HG02571 (cell line): Measurements from ENCODE around the gene ITIH6.
"Not testable (repeated sequence)": the region's sequence is repeated elsewhere in the genome, so short reads cannot be mapped to it uniquely, and the experiment has no call there.

Source experiments
- ATAC-seq: cut with Tn5 transposase; IDR thresholded peaks from one replicate; pipeline ENCODE4 v1.9.1; 2021; ENCODE audit warnings: mild to moderate bottlenecking, moderate library complexity; ENCODE audit not compliant: unreplicated experiment

Gene ITIH6

DNA sequence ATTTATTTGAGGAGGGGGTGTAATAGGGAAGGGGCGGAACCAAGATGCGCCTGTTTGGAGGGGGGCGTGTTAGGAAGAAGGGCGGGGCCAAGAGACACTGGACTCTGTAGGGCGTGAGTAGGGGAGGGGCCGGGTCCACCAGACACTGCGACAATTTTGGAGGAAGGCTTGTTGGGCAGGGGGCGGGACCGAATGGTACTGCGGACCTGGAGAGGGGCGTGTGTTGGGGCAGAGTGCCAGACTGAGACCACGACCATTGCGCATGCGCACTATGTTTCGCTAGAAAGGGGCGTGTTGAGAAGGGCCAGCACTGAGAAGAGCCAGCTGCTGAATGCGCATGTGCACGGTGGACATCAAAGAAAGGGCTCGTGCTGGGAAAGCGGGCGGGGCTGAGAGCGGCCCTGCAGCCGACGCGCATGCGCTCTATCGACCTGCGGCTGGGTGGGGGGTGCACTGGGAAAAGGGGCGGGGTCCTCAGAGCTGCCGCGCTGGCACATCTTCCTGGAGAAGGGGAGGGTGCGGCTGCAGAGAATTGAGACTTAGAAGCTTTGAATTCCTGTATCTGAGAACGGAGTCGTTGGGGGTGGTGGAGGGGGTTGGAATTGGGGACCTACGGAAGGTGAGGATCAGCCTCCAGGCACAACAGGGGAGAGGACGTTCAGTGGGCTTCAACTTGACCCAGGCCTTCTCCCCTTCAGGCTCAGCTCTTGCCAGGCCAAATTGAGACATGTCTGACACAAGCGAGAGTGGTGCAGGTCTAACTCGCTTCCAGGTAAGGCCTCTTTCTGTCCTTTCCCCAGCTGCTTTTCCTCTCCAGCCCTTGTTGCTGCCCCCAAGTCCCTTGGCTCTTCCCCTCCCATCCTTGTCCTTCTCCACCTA lies 10.8 kb upstream of the ITIH6 start:
- peak; percentile 79 for ATAC-seq

DNA sequence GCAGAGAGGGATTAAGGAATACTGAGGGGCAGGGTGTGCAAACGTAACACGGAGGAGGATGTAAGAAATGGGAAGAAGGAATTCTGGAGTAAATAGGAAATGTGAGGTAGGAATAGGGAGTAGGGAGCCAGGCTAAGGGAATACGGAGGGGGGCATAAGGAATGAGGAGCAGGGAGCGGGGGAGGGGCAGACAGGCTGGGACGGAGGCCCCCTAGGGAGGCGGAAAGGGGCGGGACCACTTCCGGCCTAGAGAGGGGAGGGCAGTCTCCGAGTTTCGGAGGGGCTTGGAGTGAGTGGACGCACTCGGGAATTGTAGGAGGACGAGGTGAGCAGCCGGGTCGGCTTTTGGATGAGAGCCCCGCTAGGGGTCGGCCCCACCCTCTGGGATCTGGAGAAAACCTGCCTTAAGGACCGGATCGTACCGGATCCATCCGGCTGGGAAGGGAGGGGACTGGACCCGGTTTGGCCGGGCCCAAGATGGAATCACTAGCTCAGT lies 10.1 kb upstream of the ITIH6 start:
- peak; percentile 37 for ATAC-seq

DNA sequence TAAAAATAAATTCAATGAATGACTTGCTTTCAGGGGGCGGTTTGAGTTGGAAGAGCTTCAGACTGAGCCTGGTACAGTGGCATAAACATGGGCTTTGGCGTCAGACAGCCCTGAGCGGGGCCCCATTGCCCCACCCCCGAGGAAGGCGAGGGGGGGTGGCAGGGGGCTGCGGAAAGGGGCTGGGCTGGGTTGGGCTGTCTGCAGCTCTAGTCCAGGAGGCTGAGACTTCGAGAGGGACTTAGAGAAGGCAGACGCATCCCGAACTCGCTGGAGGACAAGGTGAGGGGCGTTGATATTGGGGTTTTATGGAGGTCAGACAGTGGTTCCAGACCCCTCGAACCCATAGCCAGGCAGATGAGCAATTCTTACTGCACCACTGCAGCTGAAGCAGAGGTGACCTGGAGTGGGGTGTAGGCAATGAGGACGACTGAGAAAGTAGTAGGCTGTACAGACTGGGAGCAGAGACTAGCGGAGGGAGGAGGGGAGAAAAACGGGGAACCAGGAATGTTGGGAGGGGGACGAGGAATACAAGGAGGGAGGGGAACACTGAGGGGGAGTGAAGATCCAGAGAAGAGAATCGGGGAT lies 9.6 kb upstream of the ITIH6 start, which contains the start of gene MAGED2:
MAGED2 (plus strand) TSS at position 222 of the 585 bp plus-strand sequence. CDS start 1,587 bp downstream, outside the sequence.
- ATAC-seq, result no peak

DNA sequence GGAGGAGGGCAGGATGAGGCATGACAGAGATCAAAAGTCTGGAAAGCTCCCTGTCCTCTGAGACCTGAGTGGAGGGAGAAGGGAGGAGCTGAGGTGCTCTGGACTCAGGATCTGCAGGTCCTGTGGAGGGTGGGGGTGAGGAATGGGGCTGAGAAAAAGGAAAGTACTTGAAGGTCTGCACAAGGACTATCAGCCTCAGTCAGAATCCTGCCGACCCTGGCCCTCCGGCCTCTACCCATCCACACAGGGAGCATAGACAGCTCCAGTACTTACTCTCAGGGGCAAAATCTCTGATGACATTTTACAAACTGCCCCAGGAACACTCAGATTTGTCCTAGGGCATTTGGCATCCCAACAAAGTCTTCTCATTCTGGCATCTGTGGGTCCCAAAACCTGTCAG lies 991 bp upstream of the ITIH6 start:
- ATAC-seq, result no peak

DNA sequence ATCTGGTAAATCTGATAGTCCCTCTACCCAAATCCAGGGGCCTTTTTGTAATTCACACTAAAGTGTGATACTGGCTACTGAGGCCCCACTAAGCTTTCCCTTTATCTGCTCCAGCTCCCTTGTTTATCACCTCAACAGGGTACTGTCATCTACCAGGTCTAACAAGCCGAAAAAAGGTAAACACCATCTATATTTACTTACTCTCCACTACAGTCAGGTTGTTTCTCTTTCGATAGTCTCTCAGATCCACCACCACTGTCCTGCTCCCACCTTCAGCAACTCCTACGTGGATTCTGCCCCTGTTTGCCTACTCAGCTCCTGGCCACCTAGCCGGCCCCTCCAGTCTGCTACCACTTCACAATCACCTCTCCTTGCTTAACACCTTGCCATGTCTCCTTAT lies 3.3 kb downstream of the ITIH6 start:
- no peak for ATAC-seq

DNA sequence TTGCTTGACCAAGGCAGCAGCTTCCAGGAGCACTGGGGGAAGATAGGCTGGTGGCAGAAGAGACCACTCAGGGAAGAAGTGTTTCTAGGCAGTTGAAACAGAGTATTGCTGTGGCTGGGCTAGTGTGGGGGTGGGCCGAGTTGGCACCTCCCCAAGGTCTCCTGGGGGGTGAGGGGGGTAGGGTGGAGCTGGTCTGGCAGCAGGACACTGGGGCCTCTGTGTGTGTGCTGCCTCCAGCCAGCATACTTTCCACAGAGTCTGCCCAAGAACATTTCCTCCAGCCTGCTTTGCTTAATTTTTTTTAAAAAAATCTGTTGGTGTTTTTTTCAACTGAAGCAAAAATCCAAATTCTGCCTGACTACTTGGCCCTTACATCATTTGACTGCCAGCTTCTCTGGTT lies 4.0 kb downstream of the ITIH6 start:
- no peak for ATAC-seq

DNA sequence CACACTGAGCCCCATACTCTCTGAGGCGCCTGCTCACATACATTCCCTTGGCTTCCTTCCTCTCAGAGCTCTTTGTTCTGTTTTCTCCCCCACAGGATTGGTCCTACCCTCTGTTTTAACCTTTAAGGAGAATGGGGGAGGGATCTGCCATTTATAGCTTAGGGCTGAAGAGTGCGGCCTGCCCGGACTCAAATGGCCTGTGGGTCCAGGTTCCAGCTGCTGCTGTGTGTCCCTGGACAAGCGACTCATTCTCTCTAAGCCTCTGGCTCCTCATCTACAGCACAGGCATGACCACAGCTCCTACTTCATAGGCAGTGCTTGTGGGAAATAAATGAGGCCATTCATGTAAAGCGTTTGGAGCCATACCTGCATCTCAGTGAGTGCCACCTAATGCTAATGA lies 8.7 kb downstream of the ITIH6 start:
- not testable (repeated sequence) for ATAC-seq

DNA sequence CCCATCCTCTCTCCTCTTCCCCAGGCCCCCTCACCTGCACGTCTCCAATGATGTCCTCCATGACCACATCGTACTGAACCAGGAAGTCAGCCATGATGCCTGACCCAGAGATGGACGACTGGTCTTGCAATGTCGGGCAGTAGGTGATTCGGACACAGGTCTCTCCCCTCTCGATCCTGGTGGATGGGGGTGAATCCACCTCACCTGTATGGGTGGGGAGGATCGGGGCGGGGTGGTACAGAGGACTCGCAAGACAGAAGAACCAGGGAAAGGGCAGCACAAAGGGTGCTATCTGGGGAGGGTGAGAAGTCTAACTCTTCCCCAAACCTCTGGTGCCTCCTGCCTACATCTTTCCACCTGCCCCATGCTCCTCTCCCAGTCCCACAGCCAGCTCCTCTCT lies 9.6 kb downstream of the ITIH6 start:
- ATAC-seq, result no peak

DNA sequence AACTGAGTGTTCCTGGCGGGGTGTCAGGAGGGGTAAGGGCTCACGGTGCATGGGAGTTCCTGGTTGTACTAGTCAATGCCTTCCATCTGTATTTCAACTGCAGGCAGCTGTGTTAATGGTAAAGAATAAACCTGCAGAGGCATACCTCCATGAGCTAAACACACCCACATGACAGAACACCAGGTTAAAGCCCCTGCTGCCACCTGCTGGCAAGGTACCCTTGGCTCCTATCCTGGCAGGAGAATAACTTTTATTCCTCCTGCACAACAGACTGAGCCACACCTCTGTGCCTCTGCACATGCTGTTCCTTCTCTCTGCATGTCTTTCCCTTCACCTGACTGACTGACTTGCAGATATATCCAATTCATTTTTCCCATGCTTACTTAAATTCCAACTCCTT lies 11.1 kb downstream of the ITIH6 start:
- no peak for ATAC-seq

DNA sequence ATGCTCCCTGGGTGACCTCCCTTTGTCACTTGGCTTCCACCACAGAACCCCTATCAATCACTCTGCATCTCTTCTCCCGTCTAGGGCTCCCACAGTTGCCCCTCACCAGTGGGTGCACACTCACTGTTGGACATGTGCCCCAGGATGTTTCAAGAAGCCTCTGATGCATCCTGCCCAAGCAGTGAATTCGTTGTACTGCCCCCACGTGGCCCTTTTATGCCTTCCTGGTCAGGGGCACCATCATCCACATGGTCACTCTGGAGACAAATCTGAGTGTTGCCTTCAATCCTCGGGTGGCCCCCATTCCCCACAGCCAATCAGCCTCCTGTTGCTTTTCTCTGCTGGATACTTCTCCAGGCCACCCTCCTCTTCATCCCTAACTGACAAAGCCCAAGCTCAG lies 12.2 kb downstream of the ITIH6 start:
- ATAC-seq, result no peak

DNA sequence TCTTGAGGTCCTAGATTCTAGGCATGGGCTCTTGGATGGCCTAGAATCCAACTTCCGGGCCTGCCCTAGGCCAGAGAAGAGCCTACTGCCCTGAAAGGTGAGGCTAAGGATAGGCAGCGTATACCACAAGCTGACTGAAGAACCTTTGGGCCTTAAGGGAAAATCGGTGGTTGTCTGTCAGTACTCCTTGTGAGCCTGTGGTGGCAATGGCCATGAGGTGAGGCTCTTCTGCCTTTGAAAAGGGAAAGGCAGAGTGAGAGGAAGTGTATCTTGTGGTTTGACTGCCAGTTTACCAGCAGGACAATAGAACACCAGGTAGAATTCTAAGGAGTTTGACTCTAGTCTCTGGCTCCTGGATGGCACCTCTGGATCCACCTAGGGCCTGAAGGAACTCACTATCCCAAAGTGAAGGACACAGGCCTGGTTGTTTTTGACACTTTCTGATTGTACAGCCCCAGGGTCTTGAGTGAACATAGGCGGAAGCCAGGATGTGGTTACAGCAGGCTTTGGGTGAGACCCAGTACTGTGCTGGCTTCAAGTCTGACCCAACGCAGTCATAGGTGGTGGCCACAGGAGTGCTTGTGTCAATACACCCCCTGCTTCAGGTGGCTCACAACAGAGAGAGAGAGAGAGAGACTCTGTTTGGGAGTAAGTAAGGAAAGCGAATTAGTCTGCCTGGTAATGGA lies 20.9 kb downstream of the ITIH6 start:
- no peak for ATAC-seq

DNA sequence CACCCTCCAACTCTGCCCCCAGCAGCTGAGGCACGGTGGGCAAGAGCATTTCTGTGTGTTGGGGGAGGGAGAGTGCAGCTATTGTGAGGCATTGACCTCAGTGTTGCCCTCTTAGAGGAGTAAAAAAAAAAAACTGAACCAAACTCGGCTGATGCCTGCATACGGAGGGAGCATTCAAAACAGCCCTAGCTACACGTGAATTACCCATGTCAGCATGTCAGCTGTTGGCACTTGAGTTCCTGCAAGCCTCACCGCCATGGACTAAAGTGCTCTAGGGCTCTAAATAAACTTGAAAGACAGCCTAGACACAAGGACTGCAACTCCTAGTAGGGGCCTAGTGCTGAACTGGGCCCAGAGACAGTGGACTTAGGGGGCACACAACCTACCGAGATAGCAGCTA lies 22.0 kb downstream of the ITIH6 start:
- no peak for ATAC-seq

DNA sequence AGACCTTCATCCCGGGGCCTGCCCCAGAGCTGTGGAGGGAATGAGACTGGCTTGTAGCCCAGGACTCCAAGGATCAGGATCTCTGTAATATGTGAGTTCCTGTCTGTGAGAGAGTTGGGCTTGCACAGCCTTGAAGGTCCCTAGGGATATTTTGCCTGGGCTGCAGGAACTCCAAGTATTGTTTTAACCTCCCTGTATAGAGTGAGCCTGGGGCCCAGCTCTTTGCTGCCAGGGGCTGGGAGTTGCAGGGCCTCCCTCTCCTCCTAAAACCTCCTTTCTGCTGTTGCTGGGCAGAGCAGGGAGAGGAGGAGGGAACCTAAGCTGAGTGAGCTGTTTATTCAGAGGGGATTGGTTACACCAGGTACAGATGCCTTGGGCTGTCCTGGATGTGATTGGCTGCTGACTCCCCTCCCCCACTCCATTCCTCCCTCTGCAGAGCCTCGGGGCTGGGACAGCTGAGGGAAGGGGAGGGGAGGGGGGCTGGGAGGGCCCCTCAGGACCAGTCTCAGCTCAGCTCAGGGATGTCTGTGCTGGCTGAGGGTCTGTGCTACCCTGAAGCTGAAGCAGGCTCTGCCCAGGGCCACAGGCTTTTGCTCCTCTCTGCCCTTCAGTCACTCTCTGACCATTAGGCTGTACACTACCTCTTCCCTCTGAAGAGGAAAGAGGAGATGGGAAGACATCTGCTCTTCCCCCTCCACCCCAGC lies 23.5 kb downstream of the ITIH6 start:
- not testable (repeated sequence) for ATAC-seq

DNA sequence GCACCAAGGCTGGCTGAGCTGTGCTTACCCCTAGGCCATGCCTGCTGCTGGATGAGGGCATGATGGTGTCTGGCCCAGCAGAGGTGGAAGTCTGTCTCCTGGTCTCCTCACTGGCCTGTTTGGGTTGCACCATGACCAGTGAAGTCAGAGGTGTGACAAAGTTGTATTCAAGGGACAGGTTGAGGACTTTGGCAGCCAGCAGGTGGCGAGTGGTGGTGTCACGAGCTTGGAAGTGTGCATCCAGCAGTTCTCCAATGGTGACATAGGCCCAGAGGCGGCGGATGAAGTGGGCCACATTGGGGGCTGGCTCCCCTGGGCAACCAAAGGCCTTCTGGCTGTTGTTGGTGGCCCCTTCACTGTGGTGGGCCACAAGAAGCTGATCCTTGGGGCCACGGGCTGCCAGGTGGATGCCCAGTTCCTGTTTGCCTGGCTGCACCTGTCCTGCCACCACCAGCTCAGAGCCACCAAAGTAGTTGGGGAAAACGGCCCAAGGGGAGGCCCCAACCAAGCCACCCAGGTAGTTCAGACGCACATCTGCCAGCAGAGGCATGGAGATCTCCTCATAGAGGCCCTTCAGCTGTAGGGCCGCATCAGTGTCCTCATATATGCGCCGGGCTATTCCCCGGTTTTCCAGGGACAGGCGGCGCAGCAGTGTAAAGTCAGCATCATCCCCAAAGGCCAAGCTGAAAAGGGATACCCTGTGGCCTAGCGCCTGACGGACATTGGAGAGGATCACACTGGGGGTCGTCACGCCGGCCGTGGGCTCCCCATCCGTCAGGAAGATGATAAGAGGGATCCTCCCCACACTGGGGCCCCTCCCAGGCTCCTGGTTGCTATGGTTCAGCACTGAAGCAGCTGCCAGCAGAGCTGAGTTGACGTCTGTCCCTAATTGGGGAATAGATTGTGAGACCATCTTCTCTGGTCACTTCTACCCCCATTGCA lies 39.7 kb downstream of the ITIH6 start:
- no peak for ATAC-seq

DNA sequence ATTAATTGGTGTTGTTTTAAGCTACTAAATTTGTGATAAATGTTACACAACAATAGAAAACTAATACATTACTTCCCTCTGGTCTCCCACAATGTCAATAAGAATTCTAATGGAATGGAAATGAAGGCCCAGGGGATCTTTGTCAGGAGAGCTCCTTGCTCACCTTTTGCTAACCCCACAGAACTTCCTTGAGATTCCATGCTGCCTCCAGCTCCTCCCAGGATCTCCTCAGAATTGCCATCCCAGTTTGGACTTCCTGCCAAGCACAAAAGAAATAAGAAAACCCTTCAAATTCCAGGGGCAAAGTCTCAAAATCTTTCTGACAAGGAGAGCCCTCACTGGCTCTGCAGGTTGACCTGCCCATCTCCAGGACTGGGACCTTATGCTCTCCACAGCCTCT lies 43.2 kb downstream of the ITIH6 start:
- no peak for ATAC-seq

DNA sequence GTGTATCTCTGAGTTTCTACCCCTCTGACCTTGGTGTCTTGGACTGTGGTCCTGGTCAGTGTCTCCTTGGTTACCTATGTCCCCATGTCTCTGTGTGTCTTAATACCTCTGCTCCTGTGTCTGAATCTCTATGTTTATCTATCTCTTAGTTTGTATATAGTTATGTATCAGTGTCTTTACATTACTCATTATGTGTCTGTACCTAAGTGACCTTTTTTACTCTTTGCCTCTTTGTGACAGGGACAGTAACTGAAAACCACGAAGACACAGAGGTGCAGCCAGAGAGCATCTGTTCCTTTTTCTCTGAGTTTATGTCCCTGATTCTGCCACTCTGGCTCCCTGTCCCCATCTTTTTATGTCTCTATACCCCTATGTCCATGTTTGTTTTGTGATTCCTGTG lies 49.4 kb downstream of the ITIH6 start:
- no peak for ATAC-seq

DNA sequence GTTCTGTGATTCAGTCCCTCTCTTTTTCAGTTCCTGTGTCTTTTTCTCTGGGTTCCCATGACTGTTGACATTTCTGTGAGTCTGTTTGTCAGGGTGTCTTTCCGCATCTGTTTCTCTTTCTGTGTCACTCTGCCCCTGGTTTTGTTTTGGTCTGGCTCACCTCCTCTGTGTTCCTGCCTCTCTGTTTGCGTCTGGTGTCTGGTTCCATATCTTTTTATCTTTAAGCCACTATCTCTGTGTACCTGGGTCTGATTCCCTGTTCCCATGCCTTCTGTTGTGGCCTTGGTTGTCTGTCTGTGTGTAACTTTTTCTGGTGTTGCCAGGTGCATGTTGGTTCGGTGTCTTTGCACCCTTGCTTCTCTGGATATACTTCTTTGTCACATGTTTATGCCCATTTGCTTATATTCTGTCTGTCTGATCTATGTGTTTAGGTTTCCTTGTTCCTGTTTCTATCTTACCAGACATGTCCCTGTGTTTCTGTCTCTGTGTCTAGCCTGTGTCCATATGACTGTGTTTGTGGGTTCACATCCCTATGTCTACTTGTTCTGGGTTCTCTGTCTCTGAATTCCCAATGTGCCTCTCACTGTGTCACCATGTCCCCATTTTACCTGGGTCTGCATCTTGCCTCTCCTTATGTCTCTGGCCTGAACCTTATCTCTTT lies 50.2 kb downstream of the ITIH6 start:
- ATAC-seq, result no peak

DNA sequence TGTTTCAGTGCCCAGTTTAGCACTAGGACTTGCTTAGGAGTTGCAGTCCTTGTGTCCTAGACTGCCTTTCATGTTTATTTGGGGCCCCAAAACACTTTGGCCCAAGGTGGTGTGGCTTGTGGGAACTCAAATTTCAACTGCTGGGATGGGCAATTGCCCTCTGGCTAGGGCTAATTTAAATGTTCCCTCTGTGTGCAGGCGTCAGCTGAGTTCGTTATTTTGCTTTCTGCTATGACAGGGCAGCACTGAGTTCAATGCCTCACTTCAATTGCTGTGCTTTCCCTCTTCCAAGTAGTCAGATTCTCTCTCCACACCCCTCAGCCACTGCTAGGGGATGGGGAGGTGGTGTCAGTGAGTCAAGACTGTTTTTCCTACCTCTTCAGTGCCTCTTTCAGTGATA lies 51.1 kb downstream of the ITIH6 start:
- no peak for ATAC-seq

DNA sequence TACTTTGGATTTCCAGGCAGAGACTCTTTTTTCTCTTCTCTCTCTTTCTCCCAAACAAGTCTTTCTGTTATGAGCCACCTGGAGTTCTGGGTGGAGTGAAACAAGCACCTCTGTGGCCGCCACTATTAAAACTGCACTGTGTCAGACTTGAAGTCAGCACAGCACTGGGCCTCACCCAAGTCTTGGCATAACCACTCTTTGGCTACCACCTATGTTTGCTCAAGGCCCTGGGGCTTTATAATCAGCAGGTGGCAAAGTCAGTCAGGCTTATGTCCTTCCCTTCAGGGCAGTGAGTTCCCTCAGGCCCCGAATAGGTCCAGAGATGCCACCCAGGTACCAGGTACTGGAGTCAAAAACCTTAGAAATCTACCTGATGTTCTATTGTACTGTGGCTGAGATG lies 52.4 kb downstream of the ITIH6 start:
- ATAC-seq, result no peak
